IMR-90 (cell line): Measurements from ENCODE around the gene RNPEPL1. TPM values are rescaled to one million over a fixed set of nuclear protein-coding genes. Genes with fewer than 3 reads are reported as not detected.

Experiments
- ATAC-seq: fragments of 200-7000 bp; cut with Tn5 transposase; 2 replicates; pipeline ENCODE4 v1.9.1; 2020; ENCODE audit warnings: low read depth, mild to moderate bottlenecking, moderate library complexity
- BruUV-seq: library from RNA; stranded (reverse); fragments of 400-500 nt; replicated peaks from 2 replicates; lab custom pipeline; 2021; lab: Mats Ljungman, UMichigan
- CTCF ChIA-PET: fragments of 300-600 bp; formaldehyde crosslinking; extraction: SDS; loops from one replicate; lab custom pipeline; 2021; ENCODE audit warnings: antibody characterized with exemption; lab: Yijun Ruan, JAX
- POLR2A ChIA-PET: fragments of 300-600 bp; sonication (Branson Sonifier 250); formaldehyde crosslinking; loops from one replicate; lab custom pipeline; 2022; ENCODE audit warnings: antibody characterized with exemption; ENCODE audit not compliant: unreplicated experiment; lab: Charles Lee
- DNase-seq: peaks from one replicate; pipeline ENCODE4 v3.0.0; 2013
- H2AFZ ChIP-seq: replicated peaks from 2 replicates; pipeline ENCODE3; 2013; ENCODE audit warnings: low read length, mild to moderate bottlenecking; ENCODE audit not compliant: poor library complexity
- H2AK5ac ChIP-seq: 2 replicates; pipeline ENCODE4 v1.6.1; 2013; ENCODE audit warnings: low read depth, low read length, inconsistent platforms
- H2AK9ac ChIP-seq: replicated peaks from 2 replicates; pipeline ENCODE3; 2013; ENCODE audit warnings: mild to moderate bottlenecking, low read depth, low read length, moderate library complexity; ENCODE audit not compliant: poor library complexity
- H2BK120ac ChIP-seq: 2 replicates; pipeline ENCODE4 v1.6.1; 2013; ENCODE audit warnings: low read depth, low read length, inconsistent platforms
- H2BK15ac ChIP-seq: 3 replicates; pipeline ENCODE4 v1.6.1; 2013; ENCODE audit warnings: low read depth, low read length, inconsistent platforms
- H2BK20ac ChIP-seq: 2 replicates; pipeline ENCODE4 v1.6.1; 2013; ENCODE audit warnings: low read depth, mild to moderate bottlenecking, inconsistent platforms, low read length, moderate library complexity
- H2BK5ac ChIP-seq: 2 replicates; pipeline ENCODE4 v1.6.1; 2013; ENCODE audit warnings: mild to moderate bottlenecking, low read depth, low read length, inconsistent platforms; ENCODE audit not compliant: poor library complexity, severe bottlenecking
- H3K14ac ChIP-seq: replicated peaks from 2 replicates; pipeline ENCODE4 v1.6.1; 2013; ENCODE audit warnings: low read depth, low read length, inconsistent platforms
- H3K18ac ChIP-seq: 2 replicates; pipeline ENCODE4 v1.6.1; 2013; ENCODE audit warnings: low read depth, low read length, control low read depth
- H3K23ac ChIP-seq: 2 replicates; pipeline ENCODE4 v1.6.1; 2013; ENCODE audit warnings: low read depth, low read length, inconsistent platforms
- H3K27ac ChIP-seq: 2 replicates; pipeline ENCODE4 v1.5.1; 2013; ENCODE audit warnings: mild to moderate bottlenecking, control low read depth, low read length; ENCODE audit not compliant: insufficient read depth
- H3K27me3 ChIP-seq: 2 replicates; pipeline ENCODE4 v1.6.1; 2013; ENCODE audit warnings: low read length; ENCODE audit not compliant: control insufficient read depth, insufficient read depth
- H3K36me3 ChIP-seq: 2 replicates; pipeline ENCODE4 v1.6.1; 2013; ENCODE audit warnings: low read length, mixed read lengths; ENCODE audit not compliant: control insufficient read depth, insufficient read depth
- H3K4ac ChIP-seq: 2 replicates; pipeline ENCODE4 v1.6.1; 2013; ENCODE audit warnings: low read depth, low read length, inconsistent platforms
- H3K4me1 ChIP-seq: 2 replicates; pipeline ENCODE4 v1.6.1; 2013; ENCODE audit warnings: low read length, mixed read lengths; ENCODE audit not compliant: control insufficient read depth, insufficient read depth
- H3K4me2 ChIP-seq: 2 replicates; pipeline ENCODE4 v1.6.1; 2013; ENCODE audit warnings: low read depth, mild to moderate bottlenecking, control low read depth, low read length, moderate library complexity
- H3K4me3 ChIP-seq: 2 replicates; pipeline ENCODE4 v1.5.1; 2013; ENCODE audit warnings: low read depth, mild to moderate bottlenecking, control low read depth, low read length, moderate library complexity; ENCODE audit not compliant: insufficient read depth
- H3K56ac ChIP-seq: 2 replicates; pipeline ENCODE4 v1.6.1; 2013; ENCODE audit warnings: low read length, inconsistent platforms; ENCODE audit not compliant: insufficient read depth; ENCODE audit errors: extremely low read depth
- H3K79me1 ChIP-seq, 2 experiments: 2 replicates each; pipeline ENCODE4 v1.6.1; 2013; ENCODE audit warnings: low read length in 2 of 2, inconsistent platforms in 1 of 2, low read depth in 1 of 2
- H3K9ac ChIP-seq: 2 replicates; pipeline ENCODE4 v1.6.1; 2013; ENCODE audit warnings: low read depth, low read length, control low read depth
- H3K9me1 ChIP-seq: 2 replicates; pipeline ENCODE4 v1.6.1; 2013; ENCODE audit warnings: low read length, inconsistent platforms; ENCODE audit not compliant: insufficient read depth
- H3K9me3 ChIP-seq: 2 replicates; pipeline ENCODE4 v1.6.1; 2013; ENCODE audit warnings: low read length; ENCODE audit not compliant: control insufficient read depth, insufficient read depth
- H4K20me1 ChIP-seq: 2 replicates; pipeline ENCODE4 v1.6.1; 2013; ENCODE audit warnings: low read length, inconsistent platforms; ENCODE audit not compliant: insufficient read depth
- H4K5ac ChIP-seq: 2 replicates; pipeline ENCODE4 v1.6.1; 2013; ENCODE audit warnings: mild to moderate bottlenecking, low read depth, low read length, control low read depth
- H4K8ac ChIP-seq, 2 experiments: 2 replicates each; pipeline ENCODE4 v1.6.1; 2013; ENCODE audit warnings: low read depth in 2 of 2, low read length in 2 of 2, control low read depth in 1 of 2, inconsistent platforms in 1 of 2
- H4K91ac ChIP-seq: 2 replicates; pipeline ENCODE4 v1.6.1; 2013; ENCODE audit warnings: low read depth, low read length, inconsistent platforms; ENCODE audit not compliant: insufficient read depth
- BHLHE40 ChIP-seq: fragments of 150-350 bp; IDR thresholded peaks from 2 replicates; pipeline ENCODE4 v1.6.1; 2016; ENCODE audit warnings: mild to moderate bottlenecking, low read depth, low read length
- CEBPB ChIP-seq: IDR thresholded peaks from 2 replicates; pipeline ENCODE4 v1.6.1; 2012; ENCODE audit warnings: low read depth, low read length, improper control_type of control experiment
- FOS ChIP-seq: fragments of 150-350 bp; IDR thresholded peaks from 2 replicates; pipeline ENCODE4 v1.6.1; 2016; ENCODE audit warnings: low read depth, low read length
- MAFK ChIP-seq: IDR thresholded peaks from 2 replicates; pipeline ENCODE4 v1.6.1; 2012; ENCODE audit warnings: low read depth, low read length, improper control_type of control experiment
- NFE2L2 ChIP-seq: fragments of 150-350 bp; IDR thresholded peaks from 2 replicates; pipeline ENCODE4 v1.6.1; 2016; ENCODE audit warnings: low read depth, mild to moderate bottlenecking, low read length
- POLR2A ChIP-seq: IDR thresholded peaks from 2 replicates; pipeline ENCODE4 v1.6.1; 2012; ENCODE audit warnings: mild to moderate bottlenecking, low read depth, low read length
- RFX5 ChIP-seq: IDR thresholded peaks from 2 replicates; pipeline ENCODE4 v1.8.0; 2012; ENCODE audit warnings: low read depth, mild to moderate bottlenecking, low read length, moderate library complexity
- WGBS, 2 experiments: methylation state at CpG; one replicate each; pipeline versions ENCODE4 v1.1.5 to v1.1.7; 2013; ENCODE audit warnings: missing lambda C conversion rate in 2 of 2; ENCODE audit not compliant: insufficient read length in 1 of 2; ENCODE audit errors: extremely low coverage in 2 of 2; 5-methylcytosine and 5-hydroxymethylcytosine counted together
- dilution Hi-C: fragments of 300-500 bp; cut with HindIII; formaldehyde crosslinking; loops from one replicate; pipeline ENCODE4 v1.14.3; 2018; ENCODE audit warnings: low sequenced_read_pairs; ENCODE audit not compliant: unreplicated experiment
- in situ Hi-C: fragments of 300-500 bp; cut with MboI; formaldehyde crosslinking; loops from 3 replicates; pipeline ENCODE4 v1.14.3; 2019; ENCODE audit warnings: low sequenced_read_pairs, inconsistent platforms, mixed read lengths
- intact Hi-C: fragments of 100-400 bp; cut with micrococcal nuclease; formaldehyde crosslinking; loops from 2 replicates; pipeline ENCODE4 v1.10.0; 2022
- polyA plus RNA-seq, 3 experiments: library from polyadenylated mRNA; depleted of rRNA; stranded (reverse); fragments of >200 nt; gene quantifications; 2 replicates each; pipeline ENCODE4 v1.2.3, GENCODE V29; 2012; ENCODE audit warnings: low replicate concordance in 1 of 3
- total RNA-seq: library from RNA; depleted of rRNA; stranded (reverse); fragments of >200 nt; gene quantifications from 2 replicates; pipeline ENCODE4 v1.2.3, GENCODE V29; 2012

Gene RNPEPL1
- total and polyA plus RNA-seq, 2 of the 4 experiments (the other 2 are of a cell fraction), result 3.8 to 18.7 TPM

DNA sequence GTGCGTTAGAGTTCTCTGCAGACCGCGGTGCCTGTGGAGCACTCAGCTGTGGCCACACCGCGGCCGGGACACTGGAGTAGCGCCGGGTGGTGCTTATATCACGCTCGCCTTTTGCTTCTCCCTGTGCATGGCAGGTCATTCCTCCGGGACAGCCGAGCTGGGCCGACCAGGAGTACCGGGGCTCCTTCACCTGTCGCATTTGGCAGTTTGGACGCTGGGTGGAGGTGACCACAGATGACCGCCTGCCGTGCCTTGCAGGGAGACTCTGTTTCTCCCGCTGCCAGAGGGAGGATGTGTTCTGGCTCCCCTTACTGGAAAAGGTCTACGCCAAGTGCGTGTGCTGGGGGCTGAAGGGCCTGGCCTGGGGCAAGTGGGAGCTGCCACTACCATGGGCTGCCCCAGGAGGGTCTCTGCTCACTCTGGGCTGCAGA lies 22.4 kb downstream of the RNPEPL1 start:
- Histone ChIP-seq H4K20me1 (peaks cover 10% of the 10 kb centered on the region), H3K4me2 (no peak overlapping the region)
- no TSS peak for BruUV-seq

More for the DNA sequence above, 22.4 kb downstream of the RNPEPL1 start:
- Histone ChIP-seq H3K4me3 (no peak overlapping the region), H3K56ac (no peak overlapping the region), H3K9me3 (no peaks in the 10 kb centered on the region), H3K18ac (no peak overlapping the region), H3K14ac (no peak overlapping the region), H3K23ac (no peak overlapping the region), H2BK5ac (no peak overlapping the region), H2AK9ac (no peak overlapping the region), H2BK20ac (no peak overlapping the region), H2BK120ac (no peak overlapping the region), H2AFZ (no peak overlapping the region), H3K27ac (no peak overlapping the region), H3K79me1 (peaks cover 12 to 51% of the 10 kb centered on the region in 2 experiments), H3K36me3 (peaks cover 23% of the 10 kb centered on the region), H3K9ac (no peak overlapping the region), H2AK5ac (no peak overlapping the region), H3K4me1 (peaks cover 7% of the 10 kb centered on the region; the same call in 1 of the 2 replicates), H3K27me3 (no peaks in the 10 kb centered on the region), H3K4ac (no peak overlapping the region), H4K91ac (no peak overlapping the region), H4K5ac (no peak overlapping the region), H3K9me1 (peaks cover 10% of the 10 kb centered on the region; the same call in 1 of the 2 replicates), H2BK15ac (no peak overlapping the region), H4K8ac (no peak overlapping the region)
- DNase-seq (no peak), ATAC-seq (no peak)
- intact Hi-C loops (no loop called here), dilution Hi-C loops (no loop called here), in situ Hi-C loops (no loop called here)
- ChIA-PET CTCF (no interaction called here), POLR2A (no interaction called here)
- TF ChIP-seq POLR2A (no peak), FOS (no peak), CEBPB (no peak), RFX5 (no peak), BHLHE40 (no peak), MAFK (no peak), NFE2L2 (no peak)
- 98% methylated on average over 13 of the region's 21 CpGs; no CpG with 5 or more reads in 1 of the 2 experiments for WGBS, 2 experiments
